Panc1 (cell line): ENCODE data around the gene CYP27B1. TPM values are rescaled to one million over a fixed set of nuclear protein-coding genes. Genes with fewer than 3 reads are reported as not detected.
A peak's percentile ranks its signal among the peaks of the same experiment; 100 is the strongest.

Source experiments
- ATAC-seq: fragments of 200-7000 bp; cut with Tn5 transposase; 2 replicates; pipeline ENCODE4 v1.9.1; 2020; ENCODE audit warnings: mild to moderate bottlenecking, moderate library complexity
- BruUV-seq: library from RNA; stranded (reverse); fragments of 400-500 nt; replicated peaks from 2 replicates; lab custom pipeline; 2021; lab: Mats Ljungman, UMichigan
- CTCF ChIA-PET: fragments of 300-600 bp; sonication (Branson Sonifier 250); formaldehyde crosslinking; loops from one replicate; lab custom pipeline; 2022; ENCODE audit warnings: antibody characterized with exemption; lab: Charles Lee
- POLR2A ChIA-PET: fragments of 300-600 bp; sonication (Branson Sonifier 250); formaldehyde crosslinking; loops from one replicate; lab custom pipeline; 2022; ENCODE audit warnings: antibody characterized with exemption; lab: Charles Lee
- DNase-seq: peaks from one replicate; pipeline ENCODE4 v3.0.0-alpha.2; 2010; ENCODE audit warnings: low read depth, low spot score
- H3K27ac ChIP-seq: 2 replicates; pipeline ENCODE4 v1.5.1; 2011; ENCODE audit warnings: mild to moderate bottlenecking, low read length, inconsistent platforms
- H3K27me3 ChIP-seq: fragments of 200-500 bp; sonication (Bioruptor generic); 2 replicates; pipeline ENCODE4 v1.6.0; 2014; ENCODE audit warnings: low read length, inconsistent platforms; ENCODE audit not compliant: control insufficient read depth, insufficient read depth
- H3K36me3 ChIP-seq: fragments of 200-500 bp; sonication (Bioruptor generic); 2 replicates; pipeline ENCODE4 v1.5.1; 2014; ENCODE audit warnings: inconsistent platforms, mild to moderate bottlenecking, low read length, moderate library complexity; ENCODE audit not compliant: control insufficient read depth, insufficient read depth
- H3K4me1 ChIP-seq: 2 replicates; pipeline ENCODE4 v1.5.1; 2011; ENCODE audit warnings: inconsistent platforms, mild to moderate bottlenecking, low read length, moderate library complexity; ENCODE audit not compliant: control insufficient read depth, insufficient read depth
- H3K4me3 ChIP-seq, 2 experiments: 2 replicates each; pipeline ENCODE4 v1.5.1; 2011 to 2012; ENCODE audit warnings: low read depth in 2 of 2, low read length in 2 of 2, mild to moderate bottlenecking in 2 of 2, inconsistent platforms in 1 of 2, moderate library complexity in 1 of 2
- H3K9me3 ChIP-seq: fragments of 200-500 bp; sonication (Bioruptor generic); 2 replicates; pipeline ENCODE4 v1.5.1; 2014; ENCODE audit warnings: low read depth, mild to moderate bottlenecking, inconsistent platforms, low read length, moderate library complexity; ENCODE audit not compliant: control insufficient read depth, insufficient read depth
- CTCF ChIP-seq: fragments of 450-650 bp; IDR thresholded peaks from 2 replicates; pipeline ENCODE4 v1.5.1; 2017; ENCODE audit warnings: mild to moderate bottlenecking
- POLR2AphosphoS5 ChIP-seq: IDR thresholded peaks from 2 replicates; pipeline ENCODE4 v1.6.1; 2012; ENCODE audit warnings: mild to moderate bottlenecking, low read depth, low read length, moderate library complexity
- REST ChIP-seq, 2 experiments: IDR thresholded peaks; 2 replicates each; pipeline ENCODE4 v1.6.1; 2011 to 2012; ENCODE audit warnings: low read depth in 2 of 2, control low read depth in 1 of 2, low read length in 1 of 2, mild to moderate bottlenecking in 1 of 2, moderate library complexity in 1 of 2; ENCODE audit not compliant: insufficient read depth in 1 of 2
- SIN3A ChIP-seq: IDR thresholded peaks from 2 replicates; pipeline ENCODE4 v1.6.1; 2012; ENCODE audit warnings: low read depth, mild to moderate bottlenecking, low read length, moderate library complexity, borderline replicate concordance; ENCODE audit not compliant: insufficient read depth
- TCF7L2 ChIP-seq: IDR thresholded peaks from 2 replicates; pipeline ENCODE4 v1.6.1; 2011; ENCODE audit warnings: mild to moderate bottlenecking, low read depth, low read length, inconsistent platforms
- in situ Hi-C: cut with HindIII; loops from 2 replicates; pipeline ENCODE4 v1.10.0; 2016; ENCODE audit warnings: low sequenced_read_pairs, low pct_unique_long_range_greater_than_20kb
- intact Hi-C: fragments of 100-400 bp; cut with micrococcal nuclease; formaldehyde crosslinking; loops from one replicate; pipeline ENCODE4 v1.10.0; 2022; ENCODE audit not compliant: unreplicated experiment
- total RNA-seq: library from RNA; stranded (reverse); gene quantifications from one replicate; pipeline ENCODE4 v1.2.1, GENCODE V29; 2021; ENCODE audit not compliant: unreplicated experiment

CYP27B1 gene
- total RNA-seq, 1 experiment from 2014 or later: 4.0 TPM

GRCh38 chr12:57806677-57807076 is 39.8 kb upstream of the CYP27B1 start:
- TF ChIP-seq REST (IDR thresholded peaks at IDR 0.05; ENCODE audit: insufficient read depth in 1 of 2, low read depth in 2 of 2, low read length in 1 of 2) (no peak), SIN3A (no peak), POLR2AphosphoS5 (no peak), CTCF (no peak), TCF7L2 (no peak)
- DNase-seq: no peak
- H3K9me3 ChIP-seq: no peaks in the 10 kb centered on the region
- ChIA-PET POLR2A (interaction anchor here (1.2 kb wide), 1 partner anchor 11 kb away, joined by 3 read pairs; no protein-coding TSS in a partner anchor), CTCF (no interaction called here)
- in situ Hi-C loops: no loop called here
- H3K36me3 ChIP-seq: no peaks in the 10 kb centered on the region
- H3K27me3 ChIP-seq: no peaks in the 10 kb centered on the region
- no peak overlapping the region for H3K27ac ChIP-seq
- no TSS peak for BruUV-seq
- no peak for ATAC-seq
- intact Hi-C loops: no loop called here
- no peaks in the 10 kb centered on the region for H3K4me1 ChIP-seq
- no peak overlapping the region for H3K4me3 ChIP-seq

- TF ChIP-seq CTCF (peak; percentile 88), POLR2AphosphoS5 (no peak)
- ChIA-PET POLR2A (interaction anchor here (0.5 kb wide), 1 partner anchor 29 kb away, joined by 5 read pairs; no protein-coding TSS in a partner anchor), CTCF (interaction anchor here (0.8 to 1.2 kb wide), 4 partner anchors 9 to 138 kb away, joined by 3 to 4 read pairs (median 3); no protein-coding TSS in a partner anchor)
- no peak for DNase-seq
- H3K27me3 ChIP-seq: no peaks in the 10 kb centered on the region
- in situ Hi-C loops (no loop called here), intact Hi-C loops (no loop called here)
- no peaks in the 10 kb centered on the region for H3K9me3 ChIP-seq
- peak; percentile 88 for ATAC-seq
- H3K4me3 ChIP-seq: no peak overlapping the region
- no peaks in the 10 kb centered on the region for H3K4me1 ChIP-seq
- H3K27ac ChIP-seq: no peak overlapping the region
- H3K36me3 ChIP-seq: no peaks in the 10 kb centered on the region
- BruUV-seq: no TSS peak
Measured at GRCh38 chr12:57803319-57803893, 36.5 kb upstream of the CYP27B1 start.
